GM12878 (cell line): Measurements from ENCODE around the gene SLC2A8. TPM values are rescaled to one million over a fixed set of nuclear protein-coding genes. Genes with fewer than 3 reads are reported as not detected.

Source experiments
- ATAC-seq: fragments of 200-7000 bp; cut with Tn5 transposase; 3 replicates; pipeline ENCODE4 v1.9.1; 2020; ENCODE audit warnings: mild to moderate bottlenecking, moderate library complexity
- BruUV-seq: library from RNA; stranded (reverse); fragments of 400-500 nt; replicated peaks from 2 replicates; lab custom pipeline; 2021; lab: Mats Ljungman, UMichigan
- CTCF ChIA-PET: fragments of 300-600 bp; sonication (Branson Sonifier 250); formaldehyde crosslinking; extraction: SDS; loops from one replicate; lab custom pipeline; 2021; ENCODE audit warnings: inconsistent platforms; lab: Yijun Ruan, JAX
- POLR2A ChIA-PET: fragments of 350-600 bp; formaldehyde crosslinking; extraction: SDS; loops from one replicate; lab custom pipeline; 2021; ENCODE audit warnings: inconsistent platforms; lab: Charles Lee
- RAD21 ChIA-PET: fragments of 300-600 bp; sonication (Branson Sonifier 250); formaldehyde crosslinking; loops from one replicate; lab custom pipeline; 2023; ENCODE audit warnings: antibody characterized with exemption; ENCODE audit not compliant: unreplicated experiment; lab: Charles Lee
- SMC1A ChIA-PET: fragments of 300-600 bp; sonication (Branson Sonifier 250); formaldehyde crosslinking; loops from one replicate; lab custom pipeline; 2023; ENCODE audit not compliant: unreplicated experiment, uncharacterized antibody; lab: Charles Lee
- DNase-seq: peaks from one replicate; pipeline ENCODE4 v3.0.0-alpha.2; 2011; ENCODE audit warnings: low read depth, low spot score
- FAIRE-seq: peaks from 3 replicates; lab custom pipeline; 2011; peaks lifted over from hg19 to GRCh38; lab: Jason Lieb, UNC
- H2AFZ ChIP-seq: 2 replicates; pipeline ENCODE4 v1.6.0; 2011; ENCODE audit warnings: low read depth, low read length, control low read depth; ENCODE audit not compliant: control insufficient read depth
- H3K27ac ChIP-seq: 2 replicates; pipeline ENCODE4 v1.5.1; 2011; ENCODE audit warnings: control low read depth; ENCODE audit not compliant: control insufficient read depth, insufficient read depth
- H3K27me3 ChIP-seq, 2 experiments: replicated peaks in 1 of 2; 2 replicates each; pipeline versions ENCODE4 v1.6.0 to v1.6.1; 2011; ENCODE audit warnings: low read length in 1 of 2; ENCODE audit not compliant: control insufficient read depth in 2 of 2, insufficient read depth in 2 of 2
- H3K36me3 ChIP-seq, 2 experiments: 2 replicates each; pipeline ENCODE4 v1.5.1; 2011; ENCODE audit warnings: low read length in 1 of 2; ENCODE audit not compliant: control insufficient read depth in 2 of 2, insufficient read depth in 2 of 2
- H3K4me1 ChIP-seq: 2 replicates; pipeline ENCODE4 v1.6.1; 2011; ENCODE audit warnings: mild to moderate bottlenecking, low read length, moderate library complexity, mixed read lengths; ENCODE audit not compliant: control insufficient read depth, insufficient read depth
- H3K4me2 ChIP-seq: 2 replicates; pipeline ENCODE4 v1.6.0; 2011; ENCODE audit warnings: control low read depth; ENCODE audit not compliant: control insufficient read depth, insufficient read depth
- H3K4me3 ChIP-seq: fragments of 200-600 bp; sonication (generic); 2 replicates; pipeline ENCODE4 v1.5.1; 2016
- H3K79me2 ChIP-seq: 2 replicates; pipeline ENCODE4 v1.6.0; 2011; ENCODE audit warnings: low read length; ENCODE audit not compliant: control insufficient read depth, insufficient read depth
- H3K9ac ChIP-seq: 2 replicates; pipeline ENCODE4 v1.8.0; 2011; ENCODE audit warnings: low read length, control low read depth, mixed read lengths; ENCODE audit not compliant: control insufficient read depth, insufficient read depth
- H3K9me3 ChIP-seq: replicated peaks from 3 replicates; pipeline ENCODE4 v1.5.1; 2011; ENCODE audit warnings: mild to moderate bottlenecking, low read length; ENCODE audit not compliant: control insufficient read depth, insufficient read depth
- H4K20me1 ChIP-seq: 2 replicates; pipeline ENCODE4 v1.6.0; 2011; ENCODE audit not compliant: control insufficient read depth, insufficient read depth
- CTCF ChIP-seq, 3 experiments: IDR thresholded peaks in 2 of 3; conservative IDR thresholded peaks in 1 of 3; 2 replicates each; pipeline ENCODE4 v1.5.1; 2011; ENCODE audit warnings: low read depth in 3 of 3, low read length in 3 of 3, mild to moderate bottlenecking in 3 of 3, control low read depth in 2 of 3, moderate library complexity in 2 of 3, inconsistent platforms in 1 of 3, mixed read lengths in 1 of 3; ENCODE audit not compliant: control insufficient read depth in 2 of 3, insufficient read depth in 1 of 3; ENCODE audit errors: extremely low read depth in 1 of 3
- JUND ChIP-seq: IDR thresholded peaks from 2 replicates; pipeline ENCODE4 v1.6.1; 2012; ENCODE audit warnings: low read depth, mild to moderate bottlenecking, low read length, improper control_type of control experiment, moderate library complexity
- KDM1A ChIP-seq: fragments of 200-600 bp; sonication (generic); IDR thresholded peaks from 2 replicates; pipeline ENCODE4 v1.6.1; 2016; ENCODE audit warnings: borderline replicate concordance
- PAX5 ChIP-seq: IDR thresholded peaks from 2 replicates; pipeline ENCODE4 v1.6.1; 2011; ENCODE audit warnings: low read depth, low read length, borderline replicate concordance
- SREBF2 ChIP-seq: IDR thresholded peaks from 2 replicates; pipeline ENCODE4 v1.6.1; 2012; ENCODE audit warnings: mild to moderate bottlenecking, low read length
- TCF3 ChIP-seq: IDR thresholded peaks from 2 replicates; pipeline ENCODE4 v1.6.1; 2012; ENCODE audit warnings: low read depth, mild to moderate bottlenecking, low read length, borderline replicate concordance; ENCODE audit not compliant: insufficient read depth
- WGBS: methylation state at CpG from one replicate; pipeline ENCODE4 v1.1.6; 2016; ENCODE audit warnings: low lambda C conversion rate; ENCODE audit not compliant: insufficient replicate concordance, insufficient coverage; ENCODE audit errors: missing lambda C conversion rate; 5-methylcytosine and 5-hydroxymethylcytosine counted together
- in situ Hi-C: fragments of 300-500 bp; cut with MboI; formaldehyde crosslinking; loops from 9 replicates; pipeline ENCODE4 v1.14.3; 2018; ENCODE audit warnings: mixed read lengths
- intact Hi-C: fragments of 100-400 bp; cut with micrococcal nuclease; formaldehyde crosslinking; loops from one replicate; pipeline ENCODE4 v1.14.2; 2022; ENCODE audit not compliant: unreplicated experiment
- polyA plus RNA-seq, 11 experiments: library from polyadenylated mRNA; depleted of rRNA in 4 of 11; unstranded in 6 of 11; stranded (reverse) in 5 of 11; fragments of >200 nt; fragmentation: Nextera tagmentation in 4 of 11; fragmentation: Illumina TruSeq in 1 of 11; extraction: Ambion mirVana in 4 of 11; extraction: Trizol in 1 of 11; gene quantifications; 1 replicate in 1 of 11; 2 replicates in 10 of 11; pipeline versions ENCODE4 v1.2.1 to v1.2.3, GENCODE V29; 2011 to 2016; ENCODE audit warnings: inconsistent platforms in 2 of 11, missing spikeins in 2 of 11, low read depth in 1 of 11
- total RNA-seq, 4 experiments: library from RNA; depleted of rRNA in 3 of 4; stranded (reverse); fragments of >200 nt in 3 of 4; fragmentation: Illumina TruSeq in 1 of 4; extraction: Trizol in 1 of 4; gene quantifications; 2 replicates each; pipeline versions ENCODE4 v1.2.1 to v1.2.3, GENCODE V29; 2013 to 2021
- TF ChIP-seq, protein P1 (sequence below): fragments of 450-650 bp; IDR thresholded peaks from 2 replicates; pipeline ENCODE4 v1.6.1; 2018; ENCODE audit warnings: borderline replicate concordance, mild to moderate bottlenecking; ENCODE audit not compliant: partially characterized antibody
- TF ChIP-seq, protein P2 (sequence below): IDR thresholded peaks from 2 replicates; pipeline ENCODE4 v1.6.1; 2011; ENCODE audit warnings: low read depth, mild to moderate bottlenecking, low read length, moderate library complexity, borderline replicate concordance; ENCODE audit errors: extremely low read depth

Gene SLC2A8
- total and polyA plus RNA-seq, 10 of the 15 experiments (the other 5 are each of a cell fraction or from before 2014, with no cell fraction given): 0.31 to 22.7 (median 10.0) TPM

GRCh38 chr9:127382541-127382940 lies 14.4 kb upstream of the SLC2A8 start:
- Histone ChIP-seq H3K79me2 (no peaks in the 10 kb centered on the region), H3K27ac (no peak overlapping the region), H3K4me1 (no peaks in the 10 kb centered on the region), H3K27me3 (no peaks in the 10 kb centered on the region), H3K9me3 (peaks cover 1% of the 10 kb centered on the region; the same call in 2 of the 3 replicates), H4K20me1 (no peaks in the 10 kb centered on the region), H3K9ac (no peak overlapping the region), H3K4me2 (no peak overlapping the region), H2AFZ (no peak overlapping the region), H3K36me3 (no peaks in the 10 kb centered on the region), H3K4me3 (no peak overlapping the region)
- FAIRE-seq: no peak
- ChIA-PET POLR2A (no interaction called here), CTCF (interaction anchor here (0.9 to 1.3 kb wide), 3 partner anchors 23 to 168 kb away, joined by 3 read pairs; no protein-coding TSS in a partner anchor), SMC1A (interaction anchor here (0.6 kb wide), 1 partner anchor 592 kb away, joined by 3 read pairs; no protein-coding TSS in a partner anchor), RAD21 (no interaction called here)
- no peak for DNase-seq
- in situ Hi-C loops: no loop called here
- WGBS: 42% methylated on average over 2 of the region's 2 CpGs
- BruUV-seq: no TSS peak
- TF ChIP-seq CTCF (IDR thresholded peaks at IDR 0.05 in 2 of 3, conservative IDR thresholded peaks at IDR 0.05 in 1 of 3; ENCODE audit: control insufficient read depth in 2 of 3, extremely low read depth in 1 of 3, insufficient read depth in 1 of 3, low read depth in 3 of 3, low read length in 3 of 3) (no peak), SREBF2 (no peak), KDM1A (no peak)
- no peak for ATAC-seq
- intact Hi-C loops: no loop called here

GRCh38 chr9:127384016-127384730 lies 12.8 kb upstream of the SLC2A8 start:
- no TSS peak for BruUV-seq
- no peaks in the 10 kb centered on the region for H3K27me3 ChIP-seq
- no peak for TF ChIP-seq TCF3
- TF ChIP-seq, protein P1, sequence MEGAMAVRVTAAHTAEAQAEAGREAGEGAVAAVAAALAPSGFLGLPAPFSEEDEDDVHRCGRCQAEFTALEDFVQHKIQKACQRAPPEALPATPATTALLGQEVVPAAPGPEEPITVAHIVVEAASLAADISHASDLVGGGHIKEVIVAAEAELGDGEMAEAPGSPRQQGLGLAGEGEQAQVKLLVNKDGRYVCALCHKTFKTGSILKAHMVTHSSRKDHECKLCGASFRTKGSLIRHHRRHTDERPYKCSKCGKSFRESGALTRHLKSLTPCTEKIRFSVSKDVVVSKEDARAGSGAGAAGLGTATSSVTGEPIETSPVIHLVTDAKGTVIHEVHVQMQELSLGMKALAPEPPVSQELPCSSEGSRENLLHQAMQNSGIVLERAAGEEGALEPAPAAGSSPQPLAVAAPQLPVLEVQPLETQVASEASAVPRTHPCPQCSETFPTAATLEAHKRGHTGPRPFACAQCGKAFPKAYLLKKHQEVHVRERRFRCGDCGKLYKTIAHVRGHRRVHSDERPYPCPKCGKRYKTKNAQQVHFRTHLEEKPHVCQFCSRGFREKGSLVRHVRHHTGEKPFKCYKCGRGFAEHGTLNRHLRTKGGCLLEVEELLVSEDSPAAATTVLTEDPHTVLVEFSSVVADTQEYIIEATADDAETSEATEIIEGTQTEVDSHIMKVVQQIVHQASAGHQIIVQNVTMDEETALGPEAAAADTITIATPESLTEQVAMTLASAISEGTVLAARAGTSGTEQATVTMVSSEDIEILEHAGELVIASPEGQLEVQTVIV: no peak
- TF ChIP-seq, protein P2, sequence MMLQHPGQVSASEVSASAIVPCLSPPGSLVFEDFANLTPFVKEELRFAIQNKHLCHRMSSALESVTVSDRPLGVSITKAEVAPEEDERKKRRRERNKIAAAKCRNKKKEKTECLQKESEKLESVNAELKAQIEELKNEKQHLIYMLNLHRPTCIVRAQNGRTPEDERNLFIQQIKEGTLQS: no peak
- TF ChIP-seq PAX5: no peak
- no peak for TF ChIP-seq JUND

More at GRCh38 chr9:127384016-127384730, 12.8 kb upstream of the SLC2A8 start:
- ChIA-PET CTCF (interaction anchor here (0.6 kb wide), 1 partner anchor 457 kb away, joined by 3 read pairs; no protein-coding TSS in a partner anchor), POLR2A (no interaction called here), RAD21 (no interaction called here), SMC1A (interaction anchor here (1.0 kb wide), 1 partner anchor 9 kb away, joined by 3 read pairs; no protein-coding TSS in a partner anchor)
- FAIRE-seq (no peak), ATAC-seq (no peak), DNase-seq (no peak)
- Histone ChIP-seq H3K4me3 (no peak overlapping the region), H3K36me3 (no peaks in the 10 kb centered on the region), H3K79me2 (no peaks in the 10 kb centered on the region), H3K9ac (no peak overlapping the region), H3K4me1 (peaks cover 13% of the 10 kb centered on the region), H2AFZ (no peak overlapping the region), H4K20me1 (no peaks in the 10 kb centered on the region), H3K27ac (no peak overlapping the region), H3K9me3 (no peaks in the 10 kb centered on the region), H3K4me2 (no peak overlapping the region)
- in situ Hi-C loops: no loop called here
- 64% methylated on average over 11 of the region's 11 CpGs for WGBS
- intact Hi-C loops: no loop called here
